Activated CD4-positive, CD25-positive, alpha-beta regulatory T cell (primary cell): Measurements from ENCODE around the gene SLIT3.

Experiments
- DNase-seq, 4 experiments: peaks; one replicate each; lab custom pipeline; 2025; lab: John Stamatoyannopoulos, UW

The SLIT3 gene

GRCh38 chr5:169029661-169030274, 271.2 kb downstream of the SLIT3 start:
- no peak for DNase-seq

- DNase-seq, result no peak
These were observed 271.9 kb downstream of the SLIT3 start for GRCh38 chr5:169029037-169029436.

- no peak for DNase-seq
These were observed 273.4 kb downstream of the SLIT3 start for GRCh38 chr5:169027501-169028061.

GRCh38 chr5:169025491-169025890, 275.4 kb downstream of the SLIT3 start:
- no peak for DNase-seq

GRCh38 chr5:169024421-169024820, 276.5 kb downstream of the SLIT3 start:
- no peak for DNase-seq

- no peak for DNase-seq
These were observed 278.2 kb downstream of the SLIT3 start for GRCh38 chr5:169022718-169023117.

- no peak for DNase-seq
These were observed 280.8 kb downstream of the SLIT3 start for GRCh38 chr5:169020102-169020501.

GRCh38 chr5:169018925-169019324, 282.0 kb downstream of the SLIT3 start:
- DNase-seq, result no peak

GRCh38 chr5:169015991-169016390, 284.9 kb downstream of the SLIT3 start:
- DNase-seq, result no peak

- DNase-seq, result no peak
These were observed 287.1 kb downstream of the SLIT3 start for GRCh38 chr5:169013846-169014245.

- DNase-seq, result no peak
These were observed 287.7 kb downstream of the SLIT3 start for GRCh38 chr5:169013208-169013728.

- no peak for DNase-seq
These were observed 288.5 kb downstream of the SLIT3 start for GRCh38 chr5:169012450-169012849.

GRCh38 chr5:169011451-169011850, 289.5 kb downstream of the SLIT3 start:
- DNase-seq, result no peak

GRCh38 chr5:169011009-169011408, 289.9 kb downstream of the SLIT3 start:
- DNase-seq, result no peak

GRCh38 chr5:169009123-169009522, 291.8 kb downstream of the SLIT3 start:
- DNase-seq, result no peak

- no peak for DNase-seq
These were observed 293.8 kb downstream of the SLIT3 start for GRCh38 chr5:169006842-169007790.

- no peak for DNase-seq
These were observed 296.4 kb downstream of the SLIT3 start for GRCh38 chr5:169004551-169004950.

- DNase-seq, result no peak
These were observed 297.0 kb downstream of the SLIT3 start for GRCh38 chr5:169003721-169004541.

- no peak for DNase-seq
These were observed 297.9 kb downstream of the SLIT3 start for GRCh38 chr5:169002953-169003555.

- DNase-seq, result no peak
These were observed 299.5 kb downstream of the SLIT3 start for GRCh38 chr5:169001394-169001793.

GRCh38 chr5:168995024-168995423, 305.9 kb downstream of the SLIT3 start:
- DNase-seq, result no peak
